Caco-2 (cell line): ENCODE results near the gene HSCB. TPM values are rescaled to one million over a fixed set of nuclear protein-coding genes. Genes with fewer than 3 reads are reported as not detected.

ENCODE experiments used
- BruUV-seq: library from RNA; stranded (reverse); fragments of 400-500 nt; replicated peaks from 2 replicates; lab custom pipeline; 2021; lab: Mats Ljungman, UMichigan
- CTCF ChIA-PET: fragments of 300-600 bp; sonication (Branson Sonifier 250); formaldehyde crosslinking; loops from one replicate; lab custom pipeline; 2022; ENCODE audit warnings: antibody characterized with exemption; lab: Charles Lee
- POLR2A ChIA-PET: fragments of 300-600 bp; sonication (Branson Sonifier 250); formaldehyde crosslinking; loops from one replicate; lab custom pipeline; 2022; ENCODE audit warnings: antibody characterized with exemption; lab: Charles Lee
- DNase-seq, 2 experiments: peaks; one replicate each; pipeline versions ENCODE4 v3.0.0 to v3.0.0-alpha.2; 2020 to 2022
- H3K27me3 ChIP-seq: replicated peaks from 2 replicates; pipeline ENCODE4 v1.6.0; 2011; ENCODE audit warnings: low read length; ENCODE audit not compliant: control insufficient read depth, insufficient read depth
- H3K36me3 ChIP-seq: 2 replicates; pipeline ENCODE4 v1.5.1; 2011; ENCODE audit warnings: low read length; ENCODE audit not compliant: control insufficient read depth, insufficient read depth
- H3K4me1 ChIP-seq: fragments of 250-450 bp; sonication (Bioruptor Pico); 2 replicates; pipeline ENCODE4 v1.5.1; 2020; ENCODE audit warnings: mild to moderate bottlenecking
- H3K4me3 ChIP-seq: 2 replicates; pipeline ENCODE4 v1.5.1; 2011; ENCODE audit warnings: low read depth, mild to moderate bottlenecking, control low read depth, low read length
- H3K9me3 ChIP-seq: fragments of 250-450 bp; sonication (Bioruptor Pico); 2 replicates; pipeline ENCODE4 v1.5.1; 2020; ENCODE audit warnings: mild to moderate bottlenecking, moderate library complexity
- H3K27ac Mint-ChIP-seq: one replicate; pipeline ENCODE4 v1.8.0; 2022; ENCODE audit warnings: mixed read lengths; ENCODE audit not compliant: unreplicated experiment
- H3K27me3 Mint-ChIP-seq: one replicate; pipeline ENCODE4 v1.8.0; 2022; ENCODE audit warnings: mixed read lengths; ENCODE audit not compliant: insufficient read depth, unreplicated experiment
- H3K36me3 Mint-ChIP-seq: one replicate; pipeline ENCODE4 v1.8.0; 2022; ENCODE audit warnings: mild to moderate bottlenecking, mixed read lengths; ENCODE audit not compliant: insufficient read depth, unreplicated experiment
- H3K4me1 Mint-ChIP-seq: one replicate; pipeline ENCODE4 v1.8.0; 2022; ENCODE audit warnings: low read depth, mixed read lengths; ENCODE audit not compliant: unreplicated experiment
- H3K4me3 Mint-ChIP-seq: one replicate; pipeline ENCODE4 v1.8.0; 2022; ENCODE audit warnings: mild to moderate bottlenecking, moderate library complexity, mixed read lengths; ENCODE audit not compliant: unreplicated experiment
- H3K9me3 Mint-ChIP-seq: one replicate; pipeline ENCODE4 v1.8.0; 2022; ENCODE audit warnings: mixed read lengths; ENCODE audit not compliant: unreplicated experiment
- CTCF ChIP-seq, 2 experiments: fragments of 200-600 bp in 1 of 2; IDR thresholded peaks; 1 replicate in 1 of 2; 2 replicates in 1 of 2; pipeline versions ENCODE4 v1.5.1 to v1.8.0; 2011 to 2022; ENCODE audit warnings: antibody characterized with exemption in 1 of 2, control low read depth in 1 of 2, inconsistent platforms in 1 of 2, low read depth in 1 of 2, low read length in 1 of 2, mild to moderate bottlenecking in 1 of 2, moderate library complexity in 1 of 2; ENCODE audit not compliant: insufficient read depth in 1 of 2, severe bottlenecking in 1 of 2, unreplicated experiment in 1 of 2
- intact Hi-C: fragments of 100-400 bp; cut with micrococcal nuclease; formaldehyde crosslinking; loops from one replicate; pipeline ENCODE4 v1.10.0; 2022; ENCODE audit not compliant: unreplicated experiment
- total RNA-seq: library from RNA; stranded (reverse); gene quantifications from 2 replicates; pipeline ENCODE4 v1.2.3, GENCODE V29; 2022

Gene HSCB
- total RNA-seq, 1 experiment from 2014 or later: 8.2 TPM

DNA sequence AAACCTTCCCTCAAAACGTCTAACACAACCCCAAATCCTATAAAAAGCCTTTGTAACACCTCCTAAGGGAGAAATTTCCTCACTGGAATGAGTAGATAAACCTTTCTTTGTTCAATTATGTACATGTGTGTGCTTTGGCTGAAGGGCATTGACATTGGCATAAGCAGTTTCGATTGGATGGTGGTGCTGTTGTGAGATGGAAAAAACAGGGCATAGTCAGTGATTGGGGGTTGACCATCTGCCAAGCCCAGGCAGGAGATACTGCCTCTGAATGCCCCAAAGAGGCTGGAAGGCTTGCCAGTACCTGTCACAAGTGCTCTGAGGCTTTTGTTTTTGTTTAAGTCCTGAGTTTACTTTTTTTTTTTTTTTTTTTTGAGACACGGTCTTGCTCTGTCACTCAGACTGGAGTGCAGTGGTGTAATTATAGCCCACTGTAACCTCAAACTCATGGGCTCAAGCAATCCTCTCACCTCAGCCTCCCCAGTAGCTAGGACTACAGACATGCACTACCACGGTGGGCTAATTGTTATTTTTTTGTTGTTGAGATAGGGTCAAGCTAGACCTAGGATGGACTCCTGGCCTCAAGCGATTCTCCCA is 29.5 kb downstream of the HSCB start:
- Histone ChIP-seq H3K4me3 (no peak overlapping the region), H3K27me3 (no peaks in the 10 kb centered on the region), H3K36me3 (no peaks in the 10 kb centered on the region), H3K9me3 (0 out of 2 replicates have a peak, but pooled peaks cover 9% of the 10 kb centered on the region), H3K4me1 (no peaks in the 10 kb centered on the region)
- Mint-ChIP-seq H3K27me3 (no peaks in the 10 kb centered on the region), H3K4me3 (no peak overlapping the region), H3K4me1 (peaks cover 7% of the 10 kb centered on the region), H3K27ac (no peak overlapping the region), H3K9me3 (no peaks in the 10 kb centered on the region), H3K36me3 (peaks cover 35% of the 10 kb centered on the region)
- no peak for TF ChIP-seq CTCF (IDR thresholded peaks at IDR 0.05; ENCODE audit: insufficient read depth in 1 of 2, low read depth in 1 of 2, low read length in 1 of 2, severe bottlenecking in 1 of 2, unreplicated experiment in 1 of 2)
- BruUV-seq: no TSS peak
- CTCF ChIA-PET: no interaction called here
- POLR2A ChIA-PET: no interaction called here
- DNase-seq: no peak
- intact Hi-C loops: no loop called here

DNA sequence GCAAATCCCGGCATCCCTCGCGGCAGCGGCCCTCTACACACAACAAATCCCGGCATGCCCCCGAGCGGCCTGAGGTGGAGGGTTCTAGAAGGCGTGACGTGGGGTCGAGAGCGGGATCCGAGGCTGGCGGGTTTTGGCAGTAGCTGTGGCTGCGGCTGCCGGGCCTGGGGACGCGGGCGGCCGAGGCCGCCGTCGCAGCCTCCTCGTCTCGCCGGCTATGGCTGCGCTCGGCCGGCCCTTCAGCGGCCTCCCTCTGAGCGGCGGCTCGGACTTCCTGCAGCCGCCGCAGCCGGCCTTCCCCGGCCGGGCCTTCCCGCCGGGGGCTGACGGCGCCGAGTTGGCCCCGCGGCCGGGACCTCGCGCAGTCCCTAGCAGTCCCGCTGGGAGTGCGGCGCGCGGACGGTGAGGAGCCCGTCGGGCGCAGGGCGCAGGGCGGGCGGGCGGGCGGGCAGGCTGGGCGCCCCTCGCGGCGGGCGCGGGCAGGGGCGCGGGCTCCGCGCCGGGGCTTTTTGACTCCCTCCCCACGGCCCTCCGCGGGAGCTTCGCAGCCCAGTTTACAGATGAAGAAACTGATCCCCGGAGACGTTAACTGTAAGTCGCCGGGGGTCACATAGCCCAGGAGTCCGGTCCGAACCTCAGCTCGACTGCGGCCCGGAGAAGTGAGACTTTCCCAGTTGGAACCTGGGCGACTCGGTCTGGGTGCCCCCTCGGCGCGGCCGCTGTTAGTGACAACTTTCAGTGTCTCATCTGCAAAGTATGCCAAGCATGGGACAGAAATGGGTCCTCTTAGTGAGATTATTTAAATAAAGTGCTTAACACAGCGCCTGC is 31.0 kb downstream of the HSCB start, which contains the start of gene CCDC117:
Gene CCDC117, plus strand, starts transcription at position 63 of the 828 bp plus-strand sequence. Its CDS starts 155 bp downstream, at position 218.
- 0 out of 2 replicates have a peak, but pooled peaks cover 9% of the 10 kb centered on the region for H3K9me3 ChIP-seq
- BruUV-seq: no TSS peak
- peak; percentile 94 to 96 for DNase-seq
- H3K27me3 ChIP-seq: no peaks in the 10 kb centered on the region
- intact Hi-C loops: loop anchor here (1.0 kb wide), 2 partner anchors 11 to 32 kb away; partner anchors contain the start of gene CHEK2
- CTCF ChIA-PET: interaction anchor here (0.6 to 1.7 kb wide), 5 partner anchors 9 to 268 kb away, joined by 3 to 10 read pairs (median 4); partner anchors contain the start of gene CHEK2
- H3K4me3 Mint-ChIP-seq: peak within 1 kb of the TSS; percentile 78
- peaks cover 7% of the 10 kb centered on the region for H3K4me1 Mint-ChIP-seq
- peak in 1 of 2 experiments; percentile 2 for TF ChIP-seq CTCF (IDR thresholded peaks at IDR 0.05; ENCODE audit: insufficient read depth in 1 of 2, low read depth in 1 of 2, low read length in 1 of 2, severe bottlenecking in 1 of 2, unreplicated experiment in 1 of 2)
- peak within 1 kb of the TSS; percentile 88 for H3K27ac Mint-ChIP-seq
- peak within 1 kb of the TSS; percentile 48 for H3K4me3 ChIP-seq
- no peaks in the 10 kb centered on the region for H3K4me1 ChIP-seq
- POLR2A ChIA-PET: interaction anchor here (0.6 to 3.3 kb wide), 7 partner anchors 11 to 147 kb away, joined by 3 to 19 read pairs (median 6); partner anchors contain the start of genes CHEK2, HSCB and XBP1
- no peaks in the 10 kb centered on the region for H3K9me3 Mint-ChIP-seq
- no peaks in the 10 kb centered on the region for H3K27me3 Mint-ChIP-seq
- H3K36me3 ChIP-seq: no peaks in the 10 kb centered on the region
- peaks cover 46% of the 10 kb centered on the region for H3K36me3 Mint-ChIP-seq

DNA sequence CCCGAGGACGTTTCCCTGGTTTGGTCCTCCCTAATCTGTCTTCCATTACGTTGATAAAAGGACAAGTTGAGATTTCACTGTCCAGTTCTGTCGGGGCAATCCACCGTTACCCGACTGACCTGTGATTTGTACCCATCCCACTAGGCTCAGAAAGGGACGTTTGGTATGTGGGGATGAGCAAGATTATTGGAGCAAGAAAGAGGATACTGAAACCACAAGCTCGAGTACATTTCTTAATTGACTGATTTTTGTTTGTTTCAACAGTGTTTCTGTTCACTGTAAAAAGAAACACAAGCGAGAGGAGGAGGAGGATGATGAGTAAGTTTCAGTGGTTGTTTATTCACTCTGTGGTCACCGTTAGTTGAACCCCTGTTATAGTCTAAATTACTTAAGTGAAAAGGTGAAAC is 31.6 kb downstream of the HSCB start:
- BruUV-seq: TSS peak; percentile 64
- Mint-ChIP-seq H3K9me3 (no peaks in the 10 kb centered on the region), H3K36me3 (peaks cover 48% of the 10 kb centered on the region), H3K4me3 (peak overlapping the region; percentile 78), H3K4me1 (peaks cover 7% of the 10 kb centered on the region), H3K27me3 (no peaks in the 10 kb centered on the region), H3K27ac (peak overlapping the region; percentile 9)
- POLR2A ChIA-PET: interaction anchor here (1.6 to 3.3 kb wide), 2 partner anchors 11 to 27 kb away, joined by 6 to 19 read pairs; partner anchors contain the start of gene XBP1
- intact Hi-C loops: no loop called here
- Histone ChIP-seq H3K27me3 (no peaks in the 10 kb centered on the region), H3K4me3 (peak overlapping the region; percentile 48), H3K4me1 (no peaks in the 10 kb centered on the region), H3K9me3 (0 out of 2 replicates have a peak, but pooled peaks cover 9% of the 10 kb centered on the region), H3K36me3 (no peaks in the 10 kb centered on the region)
- no peak for DNase-seq
- CTCF ChIA-PET: interaction anchor here (1.6 to 1.7 kb wide), 2 partner anchors 32 to 267 kb away, joined by 3 to 4 read pairs; partner anchors contain the start of gene CHEK2
- TF ChIP-seq CTCF (IDR thresholded peaks at IDR 0.05; ENCODE audit: insufficient read depth in 1 of 2, low read depth in 1 of 2, low read length in 1 of 2, severe bottlenecking in 1 of 2, unreplicated experiment in 1 of 2): no peak
